ENCODE results near the gene PTGR3. TPM values are rescaled to one million over a fixed set of nuclear protein-coding genes. Genes with fewer than 3 reads are reported as not detected.

The PTGR3 gene
- 10 to 100 TPM; 23.0 to 23.3 TPM for total RNA-seq

DNA sequence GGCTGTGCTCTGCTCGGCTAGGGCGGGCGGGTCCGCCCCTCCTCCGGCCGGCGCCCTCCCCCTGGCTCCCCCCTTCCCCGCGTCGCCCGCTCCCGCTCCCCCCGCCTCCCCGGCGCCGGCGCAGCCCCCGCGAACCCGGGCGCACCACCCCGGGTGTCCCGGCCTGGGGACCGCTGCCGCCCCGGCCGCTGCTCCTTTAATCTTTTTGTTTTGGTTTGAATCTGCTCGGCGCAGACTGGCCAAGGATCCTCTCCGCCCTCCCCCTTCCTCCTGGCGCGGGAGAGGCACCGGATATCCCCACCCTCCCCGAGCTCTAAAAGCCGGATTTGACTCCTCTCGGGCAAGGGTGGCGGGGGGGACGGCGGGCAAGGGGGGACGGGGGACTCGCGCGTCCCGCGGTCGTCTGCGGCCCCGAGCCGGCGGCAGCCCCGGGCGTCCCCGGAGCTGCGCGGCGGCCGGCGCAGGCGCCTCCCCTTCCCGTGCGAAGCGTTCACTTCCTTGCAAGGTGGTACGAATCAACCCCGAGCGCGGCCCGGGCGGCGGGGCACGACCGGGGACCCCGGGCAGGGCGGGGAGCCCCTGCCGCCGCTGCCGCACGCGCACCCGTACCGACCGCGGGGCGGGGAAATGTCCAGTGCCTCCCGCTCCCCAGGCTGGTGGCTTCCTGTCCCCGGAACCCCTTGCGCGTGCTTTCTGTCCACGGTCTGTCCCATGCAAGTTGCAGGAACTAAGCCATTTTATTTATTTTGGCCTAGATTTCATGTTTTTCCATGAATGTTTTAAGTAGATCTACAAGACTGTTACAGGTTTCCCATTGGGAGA is at the start of gene PTGR3:
Gene PTGR3 (minus strand): TSS at position 11 of the 822 bp plus-strand sequence. CDS start 81 bp downstream, outside the sequence.
- POLR2A ChIA-PET: interaction anchor here (0.8 to 1.1 kb wide), 2 partner anchors 9 to 11 kb away, joined by 3 to 4 read pairs; no protein-coding TSS in a partner anchor
- CTCF ChIA-PET: no interaction called here

GRCh38 chr18:75257605-75258004 is 48.7 kb upstream of the PTGR3 start:
- CTCF ChIA-PET: no interaction called here
- POLR2A ChIA-PET: no interaction called here

GRCh38 chr18:75256376-75256775 is 47.4 kb upstream of the PTGR3 start:
- ChIA-PET POLR2A (no interaction called here), CTCF (no interaction called here)

- ChIA-PET CTCF (no interaction called here), POLR2A (no interaction called here)
Measured at GRCh38 chr18:75255094-75255493, 46.2 kb upstream of the PTGR3 start.

GRCh38 chr18:75253784-75254183 is 44.8 kb upstream of the PTGR3 start:
- POLR2A ChIA-PET: no interaction called here
- CTCF ChIA-PET: no interaction called here

DNA sequence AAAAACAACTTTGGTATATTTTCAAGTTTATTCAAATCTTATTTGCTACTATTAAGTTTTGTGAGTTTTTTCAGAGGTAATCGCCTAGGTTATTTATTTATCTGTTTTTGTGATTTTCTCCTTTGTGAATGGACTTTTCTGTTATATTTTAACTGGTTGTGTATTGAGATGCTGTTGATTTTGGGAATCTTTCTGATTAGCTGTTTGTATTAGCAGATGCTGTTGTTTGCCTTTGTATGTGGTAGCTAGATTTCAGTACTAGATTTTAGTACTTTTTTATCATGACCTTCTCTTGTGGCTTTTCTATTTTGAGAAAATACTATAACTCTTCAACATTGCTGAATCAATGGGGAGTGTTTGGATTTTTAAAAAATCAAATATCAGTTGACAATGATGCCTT is 44.1 kb upstream of the PTGR3 start:
- ChIA-PET POLR2A (no interaction called here), CTCF (no interaction called here)

GRCh38 chr18:75252136-75252535 is 43.2 kb upstream of the PTGR3 start:
- ChIA-PET POLR2A (no interaction called here), CTCF (no interaction called here)

DNA sequence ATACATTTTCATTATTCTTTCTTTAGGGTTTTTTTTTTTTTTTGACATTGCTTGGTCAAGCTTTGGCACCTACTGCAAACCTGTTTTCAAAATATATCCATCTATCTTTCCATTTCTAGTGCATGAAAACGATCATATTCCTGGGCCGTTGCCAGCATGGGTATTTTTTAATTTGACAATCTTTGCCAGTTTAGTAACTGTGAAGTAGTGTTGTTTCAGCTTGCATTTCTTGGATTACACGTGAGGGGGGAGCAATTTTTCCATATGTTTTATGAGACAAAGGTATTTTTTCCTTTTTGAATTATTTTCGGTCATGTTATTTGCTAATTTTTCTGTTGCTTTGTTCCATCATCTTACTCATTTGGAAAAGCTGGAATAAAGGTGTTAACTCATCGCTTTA is 42.5 kb upstream of the PTGR3 start:
- ChIA-PET POLR2A (interaction anchor here (0.7 kb wide), 1 partner anchor 26 kb away, joined by 10 read pairs; no protein-coding TSS in a partner anchor), CTCF (no interaction called here)

DNA sequence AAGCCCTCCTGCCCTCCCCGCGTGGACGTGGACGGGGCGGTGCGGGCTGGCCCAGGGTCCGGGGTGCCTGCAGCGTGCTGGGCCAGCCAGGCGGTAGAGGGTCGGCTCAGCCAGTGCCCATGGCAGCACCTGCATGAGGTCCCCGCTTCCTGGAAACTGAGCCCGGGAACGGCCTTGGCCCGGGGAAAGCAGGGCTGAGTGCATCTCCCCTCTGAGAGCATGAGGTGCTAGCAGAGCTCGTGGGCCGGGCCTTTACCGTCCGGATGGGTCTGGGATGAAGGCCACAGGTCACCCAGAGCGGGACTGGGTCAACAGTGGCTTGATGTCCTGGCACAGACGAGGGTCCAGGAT is 41.5 kb upstream of the PTGR3 start:
- POLR2A ChIA-PET: no interaction called here
- CTCF ChIA-PET: no interaction called here

- CTCF ChIA-PET: no interaction called here
- POLR2A ChIA-PET: no interaction called here
Measured at GRCh38 chr18:75249672-75250470, 40.9 kb upstream of the PTGR3 start.

- ChIA-PET CTCF (no interaction called here), POLR2A (no interaction called here)
Measured at GRCh38 chr18:75249175-75249518, 40.2 kb upstream of the PTGR3 start.

- POLR2A ChIA-PET: no interaction called here
- CTCF ChIA-PET: no interaction called here
Measured at GRCh38 chr18:75248426-75249174, 39.7 kb upstream of the PTGR3 start.

- CTCF ChIA-PET: no interaction called here
- POLR2A ChIA-PET: no interaction called here
Measured at GRCh38 chr18:75247611-75248421, 38.9 kb upstream of the PTGR3 start.

- CTCF ChIA-PET: no interaction called here
- POLR2A ChIA-PET: interaction anchor here (0.6 kb wide), 1 partner anchor 430 kb away, joined by 3 read pairs; no protein-coding TSS in a partner anchor
Measured at GRCh38 chr18:75246721-75247610, 38.0 kb upstream of the PTGR3 start.

DNA sequence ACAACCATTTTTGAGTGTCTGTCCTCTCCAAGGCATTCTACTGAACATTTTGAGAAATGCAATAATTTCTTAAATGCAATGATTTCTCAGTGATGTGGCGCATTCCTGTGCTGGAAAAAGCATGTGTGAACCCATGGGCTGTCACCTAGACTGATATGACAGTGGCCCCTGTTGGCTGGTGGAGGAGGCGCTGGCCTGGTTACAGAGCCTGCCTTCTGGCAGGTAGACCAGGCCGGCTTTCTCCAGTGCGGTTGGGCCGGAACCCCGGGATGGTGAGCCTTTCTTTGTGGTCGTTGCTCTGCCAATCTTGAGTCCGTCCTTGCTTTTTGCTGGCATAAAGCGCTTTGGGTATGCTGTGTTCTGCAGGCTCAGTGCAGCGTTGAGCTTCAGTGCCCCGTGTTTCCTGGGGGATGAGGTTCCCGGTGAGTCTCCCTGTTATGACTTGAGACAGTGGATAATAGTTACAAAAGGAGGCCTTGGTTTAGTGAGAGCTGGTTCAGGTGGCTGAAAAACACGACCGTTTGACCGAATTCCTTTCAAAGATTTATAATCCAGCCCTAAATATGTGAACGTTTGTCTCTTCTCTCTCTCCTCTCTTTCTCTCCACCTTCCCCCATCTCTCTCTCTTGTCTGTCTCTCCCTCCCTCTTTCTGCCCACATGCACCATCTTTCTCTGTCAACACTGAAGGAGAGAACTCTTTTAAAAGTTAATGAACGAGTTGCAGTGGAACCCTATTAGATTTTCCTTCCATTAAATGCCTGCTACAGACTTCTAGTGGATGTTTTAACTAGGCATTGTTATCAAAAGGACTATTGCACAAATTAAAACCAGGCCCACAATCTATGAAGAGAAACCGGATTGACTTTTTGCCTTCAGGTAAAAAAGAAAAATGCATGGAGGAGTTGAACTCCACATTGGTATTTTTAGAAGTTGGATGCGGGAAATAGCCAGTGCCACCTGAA is 35.7 kb upstream of the PTGR3 start:
- POLR2A ChIA-PET: no interaction called here
- CTCF ChIA-PET: interaction anchor here (0.6 to 1.2 kb wide), 2 partner anchors 48 to 376 kb away, joined by 3 to 4 read pairs; no protein-coding TSS in a partner anchor

DNA sequence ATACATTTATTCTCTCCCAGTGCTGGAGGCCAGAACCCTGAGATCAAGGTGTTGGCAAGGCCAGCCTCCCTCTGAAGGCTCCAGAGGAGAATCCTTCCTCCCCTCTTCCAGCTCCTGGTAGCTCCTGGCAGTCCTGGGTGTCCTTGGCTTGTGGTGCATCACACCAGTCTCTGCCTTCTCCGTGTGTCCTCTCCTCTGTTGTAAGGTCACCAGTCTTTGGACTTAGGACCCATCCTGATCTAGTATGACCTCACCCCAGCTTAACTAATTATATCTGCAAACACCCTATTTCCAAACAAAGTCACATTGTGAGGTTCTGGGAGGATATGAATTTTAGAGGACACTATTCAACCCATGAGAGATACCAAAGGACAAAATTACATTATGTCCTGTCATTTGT is 32.8 kb upstream of the PTGR3 start:
- ChIA-PET POLR2A (no interaction called here), CTCF (no interaction called here)

GRCh38 chr18:75240433-75240832 is 31.5 kb upstream of the PTGR3 start:
- CTCF ChIA-PET: no interaction called here

DNA sequence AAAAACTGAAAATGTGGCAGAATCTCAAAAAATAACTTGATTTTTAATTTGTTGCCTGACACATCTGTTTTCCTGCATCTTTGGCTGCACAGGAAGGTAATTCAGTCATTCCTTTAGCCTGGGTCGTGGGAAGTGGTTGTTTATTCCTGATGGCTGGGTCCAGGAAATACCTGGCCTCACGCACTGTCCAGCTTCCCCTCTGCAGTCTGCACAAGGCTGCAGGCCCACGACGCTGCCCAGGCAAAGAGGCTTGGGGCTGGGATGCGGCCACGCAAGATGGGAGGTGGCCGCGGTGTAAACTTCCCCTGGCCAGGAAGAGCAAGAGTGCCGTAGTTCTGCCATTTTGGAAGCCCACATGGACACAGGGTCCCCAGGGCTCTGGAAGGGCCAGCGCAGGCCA is 29.8 kb upstream of the PTGR3 start:
- CTCF ChIA-PET: no interaction called here
- POLR2A ChIA-PET: no interaction called here

More at GRCh38 chr18:75240433-75240832, 31.5 kb upstream of the PTGR3 start:
- POLR2A ChIA-PET: no interaction called here

Data from activated CD8-positive, alpha-beta memory T cell treated with anti-CD3 and anti-CD28 coated beads for 36 hours (primary cell).